ENCODE measurements around the gene TMEM248.
A peak's percentile ranks its signal among the peaks of the same experiment; 100 is the strongest.

The TMEM248 gene

DNA sequence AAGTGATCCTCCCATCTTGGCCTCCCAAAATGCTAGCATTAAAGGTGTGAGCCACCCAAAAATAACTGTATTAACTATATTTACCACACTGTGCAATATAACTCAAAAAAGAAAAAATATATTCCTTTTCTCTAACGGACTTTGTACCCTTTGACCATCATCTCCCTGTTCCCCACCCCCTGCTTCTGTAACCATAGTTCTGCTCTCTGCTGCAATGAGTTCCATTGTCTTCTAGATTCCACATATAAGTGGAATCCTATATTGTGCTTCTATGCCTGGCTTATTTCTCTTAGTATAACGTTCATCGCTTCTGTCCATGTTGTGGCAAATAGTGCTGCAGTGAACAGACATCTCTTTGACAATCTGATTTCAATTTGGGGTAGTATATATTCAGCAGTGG, 4.2 kb downstream of the TMEM248 start:
- H3K4me3 ChIP-seq (ENCODE audit: low read depth, low read length): no peak overlapping the region
- no peak overlapping the region for H3K27ac ChIP-seq (ENCODE audit: extremely low read depth, low read depth, low read length)
- H3K9me3 ChIP-seq (ENCODE audit: control insufficient read depth, insufficient read depth, low read depth, low read length): no peaks in the 10 kb centered on the region
- POLR2A ChIA-PET: no interaction called here
- H3K4me1 ChIP-seq (ENCODE audit: control insufficient read depth, insufficient read depth, low read length): peaks cover 2% of the 10 kb centered on the region; the same call in 1 of the 2 replicates
- CTCF ChIA-PET: no interaction called here
- H3K36me3 ChIP-seq (ENCODE audit: control insufficient read depth in 2 of 2, insufficient read depth in 1 of 2, low read length in 2 of 2): peaks cover 0 to 11% of the 10 kb centered on the region in 2 experiments; a peak in 2 of 3 replicates
- TF ChIP-seq ZNF629 (tag by site-specific recombination; IDR thresholded peaks at IDR 0.05) (no peak), OVOL3 (tag by site-specific recombination; IDR thresholded peaks at IDR 0.05) (no peak)

DNA sequence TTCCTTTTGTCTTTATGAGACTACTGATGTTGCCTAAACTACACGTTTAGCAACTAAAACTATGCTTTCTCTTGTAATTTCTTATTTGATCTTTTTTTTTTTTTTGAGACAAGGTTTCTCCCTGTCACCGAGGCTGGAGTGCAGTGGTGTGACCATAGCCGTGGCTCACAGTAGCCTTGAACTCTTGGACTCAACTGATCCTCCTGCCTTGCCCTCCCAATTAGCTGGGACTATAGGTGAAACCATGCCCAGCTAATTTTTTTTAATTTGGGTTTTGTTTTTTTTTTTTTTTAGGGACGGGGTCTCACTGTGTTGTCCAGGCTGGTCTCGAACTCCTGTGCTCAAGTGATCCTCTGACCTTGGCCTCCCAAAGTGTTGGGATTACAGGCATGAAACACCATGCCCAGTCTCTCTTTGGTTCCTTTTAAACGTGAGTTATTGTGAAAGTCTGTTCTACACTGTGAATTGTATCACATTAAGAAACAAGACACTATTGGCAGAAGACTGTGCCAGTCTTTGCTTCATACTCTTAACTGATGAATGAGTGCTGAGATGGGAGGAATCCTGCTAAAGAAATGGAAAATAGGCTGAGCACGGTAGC, 6.4 kb downstream of the TMEM248 start:
- CTCF ChIA-PET: no interaction called here
- TF ChIP-seq ZNF555 (tag by site-specific recombination; conservative IDR thresholded peaks at IDR 0.05): no peak
- no peak for TF ChIP-seq ZNF311 (tag by site-specific recombination; IDR thresholded peaks at IDR 0.05; ENCODE audit: borderline replicate concordance)
- 0 out of 2 replicates have a peak, but pooled peaks have one; percentile 54 for TF ChIP-seq ZNF121 (tag by site-specific recombination; IDR thresholded peaks at IDR 0.05)
- POLR2A ChIA-PET: interaction anchor here (0.6 kb wide), 1 partner anchor 25 kb away, joined by 3 read pairs; no protein-coding TSS in a partner anchor

DNA sequence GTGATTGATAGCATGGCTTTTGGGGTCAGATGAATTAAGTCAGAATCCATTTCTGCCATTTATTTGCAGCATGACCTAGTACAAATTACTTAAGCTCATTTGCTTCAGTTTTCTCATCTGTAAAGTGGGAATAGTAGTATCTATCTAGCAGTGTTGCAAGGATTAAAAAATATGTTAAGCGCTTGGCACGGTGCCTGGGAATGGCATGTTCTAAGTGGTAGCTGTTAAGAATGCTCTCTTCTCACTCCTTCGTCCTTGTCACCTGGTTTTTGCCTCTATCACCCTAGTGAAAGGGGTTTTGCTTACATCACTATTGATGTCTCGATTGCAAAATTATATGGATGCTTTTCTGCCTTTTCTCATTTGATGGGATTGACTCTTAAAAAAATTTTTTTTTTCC, 7.4 kb downstream of the TMEM248 start:
- Histone ChIP-seq H3K4me3 (ENCODE audit: low read depth, low read length) (no peak overlapping the region), H3K4me1 (ENCODE audit: control insufficient read depth, insufficient read depth, low read length) (peaks cover 3% of the 10 kb centered on the region), H3K9me3 (ENCODE audit: control insufficient read depth, insufficient read depth, low read depth, low read length) (no peaks in the 10 kb centered on the region), H3K36me3 (ENCODE audit: control insufficient read depth in 2 of 2, insufficient read depth in 1 of 2, low read length in 2 of 2) (peaks cover 0 to 11% of the 10 kb centered on the region in 2 experiments; a peak in 2 of 3 replicates), H3K27ac (ENCODE audit: extremely low read depth, low read depth, low read length) (no peak overlapping the region)
- ChIA-PET POLR2A (no interaction called here), CTCF (no interaction called here)
- no peak for TF ChIP-seq ZBTB48 (tag by site-specific recombination; IDR thresholded peaks at IDR 0.05)

More for the DNA sequence above, 6.4 kb downstream of the TMEM248 start:
- Histone ChIP-seq H3K4me1 (ENCODE audit: control insufficient read depth, insufficient read depth, low read length) (peaks cover 3% of the 10 kb centered on the region), H3K9me3 (ENCODE audit: control insufficient read depth, insufficient read depth, low read depth, low read length) (no peaks in the 10 kb centered on the region), H3K27ac (ENCODE audit: extremely low read depth, low read depth, low read length) (no peak overlapping the region), H3K36me3 (ENCODE audit: control insufficient read depth in 2 of 2, insufficient read depth in 1 of 2, low read length in 2 of 2) (peaks cover 0 to 11% of the 10 kb centered on the region in 2 experiments; a peak in 2 of 3 replicates), H3K4me3 (ENCODE audit: low read depth, low read length) (no peak overlapping the region)

DNA sequence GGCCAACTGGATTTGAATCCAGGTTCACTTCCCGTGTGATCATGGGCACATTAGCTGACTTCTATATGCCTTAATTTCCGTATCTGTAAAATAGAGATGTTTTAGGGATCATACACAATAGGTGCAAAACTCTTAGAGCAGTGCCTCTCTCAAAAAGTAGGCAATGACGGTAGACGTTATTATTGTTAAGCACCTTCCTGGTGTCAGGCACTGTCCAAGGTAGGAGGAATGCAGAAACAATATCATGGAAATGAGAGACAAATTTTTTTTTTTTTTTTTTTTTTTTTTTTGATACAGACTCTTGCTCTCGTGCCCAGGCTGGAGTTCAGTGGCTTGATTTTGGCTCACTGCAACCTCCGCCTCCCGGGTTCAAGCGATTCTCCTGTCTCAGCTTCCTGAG, 8.1 kb downstream of the TMEM248 start:
- Histone ChIP-seq H3K36me3 (ENCODE audit: control insufficient read depth in 2 of 2, insufficient read depth in 1 of 2, low read length in 2 of 2) (peaks cover 0 to 11% of the 10 kb centered on the region in 2 experiments; a peak in 2 of 3 replicates), H3K27ac (ENCODE audit: extremely low read depth, low read depth, low read length) (no peak overlapping the region), H3K4me1 (ENCODE audit: control insufficient read depth, insufficient read depth, low read length) (peaks cover 3% of the 10 kb centered on the region), H3K9me3 (ENCODE audit: control insufficient read depth, insufficient read depth, low read depth, low read length) (no peaks in the 10 kb centered on the region), H3K4me3 (ENCODE audit: low read depth, low read length) (no peak overlapping the region)
- ChIA-PET POLR2A (no interaction called here), CTCF (no interaction called here)
- TF ChIP-seq, protein P1, sequence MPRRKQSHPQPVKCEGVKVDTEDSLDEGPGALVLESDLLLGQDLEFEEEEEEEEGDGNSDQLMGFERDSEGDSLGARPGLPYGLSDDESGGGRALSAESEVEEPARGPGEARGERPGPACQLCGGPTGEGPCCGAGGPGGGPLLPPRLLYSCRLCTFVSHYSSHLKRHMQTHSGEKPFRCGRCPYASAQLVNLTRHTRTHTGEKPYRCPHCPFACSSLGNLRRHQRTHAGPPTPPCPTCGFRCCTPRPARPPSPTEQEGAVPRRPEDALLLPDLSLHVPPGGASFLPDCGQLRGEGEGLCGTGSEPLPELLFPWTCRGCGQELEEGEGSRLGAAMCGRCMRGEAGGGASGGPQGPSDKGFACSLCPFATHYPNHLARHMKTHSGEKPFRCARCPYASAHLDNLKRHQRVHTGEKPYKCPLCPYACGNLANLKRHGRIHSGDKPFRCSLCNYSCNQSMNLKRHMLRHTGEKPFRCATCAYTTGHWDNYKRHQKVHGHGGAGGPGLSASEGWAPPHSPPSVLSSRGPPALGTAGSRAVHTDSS (tag by site-specific recombination; IDR thresholded peaks at IDR 0.05): no peak
- TF ChIP-seq, protein P2, sequence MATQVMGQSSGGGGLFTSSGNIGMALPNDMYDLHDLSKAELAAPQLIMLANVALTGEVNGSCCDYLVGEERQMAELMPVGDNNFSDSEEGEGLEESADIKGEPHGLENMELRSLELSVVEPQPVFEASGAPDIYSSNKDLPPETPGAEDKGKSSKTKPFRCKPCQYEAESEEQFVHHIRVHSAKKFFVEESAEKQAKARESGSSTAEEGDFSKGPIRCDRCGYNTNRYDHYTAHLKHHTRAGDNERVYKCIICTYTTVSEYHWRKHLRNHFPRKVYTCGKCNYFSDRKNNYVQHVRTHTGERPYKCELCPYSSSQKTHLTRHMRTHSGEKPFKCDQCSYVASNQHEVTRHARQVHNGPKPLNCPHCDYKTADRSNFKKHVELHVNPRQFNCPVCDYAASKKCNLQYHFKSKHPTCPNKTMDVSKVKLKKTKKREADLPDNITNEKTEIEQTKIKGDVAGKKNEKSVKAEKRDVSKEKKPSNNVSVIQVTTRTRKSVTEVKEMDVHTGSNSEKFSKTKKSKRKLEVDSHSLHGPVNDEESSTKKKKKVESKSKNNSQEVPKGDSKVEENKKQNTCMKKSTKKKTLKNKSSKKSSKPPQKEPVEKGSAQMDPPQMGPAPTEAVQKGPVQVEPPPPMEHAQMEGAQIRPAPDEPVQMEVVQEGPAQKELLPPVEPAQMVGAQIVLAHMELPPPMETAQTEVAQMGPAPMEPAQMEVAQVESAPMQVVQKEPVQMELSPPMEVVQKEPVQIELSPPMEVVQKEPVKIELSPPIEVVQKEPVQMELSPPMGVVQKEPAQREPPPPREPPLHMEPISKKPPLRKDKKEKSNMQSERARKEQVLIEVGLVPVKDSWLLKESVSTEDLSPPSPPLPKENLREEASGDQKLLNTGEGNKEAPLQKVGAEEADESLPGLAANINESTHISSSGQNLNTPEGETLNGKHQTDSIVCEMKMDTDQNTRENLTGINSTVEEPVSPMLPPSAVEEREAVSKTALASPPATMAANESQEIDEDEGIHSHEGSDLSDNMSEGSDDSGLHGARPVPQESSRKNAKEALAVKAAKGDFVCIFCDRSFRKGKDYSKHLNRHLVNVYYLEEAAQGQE (tag by site-specific recombination; IDR thresholded peaks at IDR 0.05): peak; percentile 92
- TF ChIP-seq, protein P3, sequence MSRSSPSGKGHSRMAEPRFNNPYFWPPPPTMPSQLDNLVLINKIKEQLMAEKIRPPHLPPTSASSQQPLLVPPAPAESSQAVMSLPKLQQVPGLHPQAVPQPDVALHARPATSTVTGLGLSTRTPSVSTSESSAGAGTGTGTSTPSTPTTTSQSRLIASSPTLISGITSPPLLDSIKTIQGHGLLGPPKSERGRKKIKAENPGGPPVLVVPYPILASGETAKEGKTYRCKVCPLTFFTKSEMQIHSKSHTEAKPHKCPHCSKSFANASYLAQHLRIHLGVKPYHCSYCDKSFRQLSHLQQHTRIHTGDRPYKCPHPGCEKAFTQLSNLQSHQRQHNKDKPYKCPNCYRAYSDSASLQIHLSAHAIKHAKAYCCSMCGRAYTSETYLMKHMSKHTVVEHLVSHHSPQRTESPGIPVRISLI (tag by site-specific recombination; IDR thresholded peaks at IDR 0.05): 0 out of 2 replicates have a peak, but pooled peaks have one; percentile 40
